DMS 273 (cell line): ENCODE data around the gene CD300C.
"Not testable (repeated sequence)": the region's sequence is repeated elsewhere in the genome, so short reads cannot be mapped to it uniquely, and the experiment has no call there.

Source experiments
- DNase-seq: peaks from one replicate; lab custom pipeline; 2025; ENCODE audit not compliant: unreplicated experiment; lab: John Stamatoyannopoulos, UW

The CD300C gene

DNA sequence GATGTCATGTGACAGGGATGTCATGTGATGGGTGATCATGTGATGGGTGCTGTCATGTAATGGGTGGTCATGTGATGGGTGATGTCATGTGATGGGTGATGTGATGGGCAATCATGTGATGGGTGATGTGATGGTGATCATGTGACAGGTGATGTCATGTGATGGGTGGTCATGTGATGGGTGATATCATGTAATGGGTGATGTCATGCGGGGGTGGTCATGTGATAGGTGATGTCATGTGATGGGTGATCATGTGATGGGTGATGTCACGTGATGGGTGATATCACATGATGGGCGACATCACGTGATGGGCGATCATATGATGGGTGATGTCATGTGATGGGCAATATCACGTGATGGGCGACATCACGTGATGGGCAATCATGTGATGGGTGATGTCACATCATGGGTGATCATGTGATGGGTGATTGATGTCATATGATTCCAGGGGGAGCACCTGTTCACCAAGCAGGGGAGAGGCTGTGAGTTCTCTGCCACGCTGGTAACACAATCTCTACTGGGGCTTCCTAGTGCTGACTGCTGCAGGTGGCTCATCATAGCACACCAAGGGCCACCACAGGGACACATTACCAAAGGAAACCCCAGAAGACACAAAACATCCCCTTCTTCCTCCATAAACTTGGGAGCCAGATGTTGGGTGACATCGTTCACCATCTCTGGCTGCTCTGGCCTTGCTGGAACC lies 31.1 kb downstream of the CD300C start:
- no peak for DNase-seq

DNA sequence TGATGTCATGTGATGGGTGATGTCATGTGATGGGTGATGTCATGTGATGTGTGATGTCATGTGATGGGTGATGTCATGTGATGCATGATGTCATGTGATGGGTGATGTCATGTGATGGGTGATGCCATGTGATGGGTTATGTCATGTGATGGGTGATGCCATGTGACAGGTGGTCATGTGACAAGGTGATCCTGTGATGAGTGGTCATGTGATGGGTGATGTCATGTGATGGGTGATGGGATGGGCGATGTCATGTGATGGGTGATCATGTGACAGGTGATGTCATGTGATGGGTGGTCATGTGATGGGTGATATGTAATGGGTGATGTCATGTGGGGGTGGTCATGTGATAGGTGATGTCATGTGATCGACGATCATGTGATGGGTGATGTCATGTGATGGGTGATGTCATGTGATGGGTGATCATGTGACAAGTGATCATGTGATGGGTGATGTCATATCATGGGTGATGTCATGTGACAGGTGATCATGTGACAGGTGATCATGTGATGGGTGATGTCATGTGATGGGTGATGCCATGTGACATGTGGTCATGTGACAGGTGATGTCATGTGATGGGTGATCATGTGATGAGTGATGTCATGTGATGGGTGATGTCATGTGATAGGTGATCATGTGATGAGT lies 31.8 kb downstream of the CD300C start:
- DNase-seq, result peak; percentile 79

- no peak for DNase-seq
These were observed 33.3 kb downstream of the CD300C start for GRCh38 chr17:74512624-74513091.

DNA sequence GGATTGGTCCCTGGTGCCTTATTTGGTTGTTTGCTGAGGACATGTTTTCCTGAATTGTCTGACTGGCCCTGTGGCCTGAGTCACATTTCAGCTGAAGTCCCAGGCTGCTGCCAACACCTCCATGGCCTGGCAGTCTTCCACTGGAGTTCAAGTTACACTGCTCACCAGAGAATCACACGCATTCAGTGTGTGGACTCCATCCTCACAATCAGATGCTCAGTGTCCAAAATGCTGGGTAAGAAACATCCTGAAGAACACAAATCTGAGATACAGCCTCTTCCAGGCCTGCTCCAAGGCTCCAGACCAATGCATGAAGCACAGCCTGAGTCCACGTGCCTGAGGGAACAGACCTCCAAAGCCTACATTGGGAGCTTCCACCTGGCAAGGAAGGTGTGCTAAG lies 33.9 kb downstream of the CD300C start:
- no peak for DNase-seq

GRCh38 chr17:74508156-74508555 lies 37.8 kb downstream of the CD300C start:
- DNase-seq, result no peak

DNA sequence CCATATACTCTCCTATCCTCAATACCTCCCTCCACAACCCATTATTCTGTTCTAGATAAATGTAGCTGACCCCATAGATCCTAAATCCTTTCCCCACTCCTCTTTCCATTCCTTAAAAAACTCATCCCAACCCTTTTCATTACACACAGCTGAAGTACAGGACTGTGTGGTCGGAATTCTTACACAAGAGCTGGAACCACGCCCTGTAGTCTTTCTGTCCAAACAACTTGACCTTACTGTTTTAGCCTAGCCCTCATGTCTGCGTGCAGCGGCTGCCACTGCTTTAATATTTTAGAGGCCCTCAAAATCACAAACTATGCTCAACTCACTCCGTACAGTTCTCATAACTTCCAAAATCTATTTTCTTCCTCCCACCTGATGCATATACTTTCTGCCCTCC lies 42.0 kb downstream of the CD300C start:
- not testable (repeated sequence) for DNase-seq

DNA sequence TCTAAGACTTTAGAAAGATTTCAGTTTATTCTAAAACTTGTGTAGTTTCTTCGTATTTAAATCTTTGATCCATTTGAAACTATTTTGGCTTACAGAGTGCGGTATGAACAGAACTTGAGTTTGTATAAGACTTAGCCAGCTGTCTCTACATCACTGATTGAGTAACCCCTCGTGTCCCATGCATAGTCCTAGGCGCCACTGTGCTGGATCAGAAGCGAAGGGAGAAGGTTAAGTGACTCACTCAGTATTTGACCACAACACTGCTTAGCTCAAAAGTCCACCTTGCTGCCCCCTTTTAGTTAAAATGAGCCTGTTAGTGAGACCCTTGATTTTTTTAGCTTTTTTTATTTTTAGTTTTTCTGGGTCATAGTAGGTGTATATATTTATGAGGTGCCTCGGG lies 43.1 kb downstream of the CD300C start:
- DNase-seq, result no peak

GRCh38 chr17:74499992-74500391 lies 45.9 kb downstream of the CD300C start:
- DNase-seq, result no peak

GRCh38 chr17:74497471-74497870 lies 48.4 kb downstream of the CD300C start:
- no peak for DNase-seq

GRCh38 chr17:74493331-74493833 lies 52.5 kb downstream of the CD300C start:
- DNase-seq, result peak; percentile 88

GRCh38 chr17:74491626-74492025 lies 54.3 kb downstream of the CD300C start:
- DNase-seq, result no peak
